Pancreas (tissue), 10 donors: ENCODE data around the gene SLC41A1. TPM values are rescaled to one million over a fixed set of nuclear protein-coding genes. Genes with fewer than 3 reads are reported as not detected.

Experiments used
- ATAC-seq, 4 donors: fragments of 200-7000 bp; cut with Tn5 transposase; one replicate each; pipeline versions ENCODE4 v1.8.0 to v1.9.1; 2020; ENCODE audit warnings: mild to moderate bottlenecking in 4 of 4, moderate library complexity in 4 of 4
- DNase-seq, 6 donors: peaks; one replicate each; pipeline ENCODE4 v3.0.0-alpha.2; 2020
- FAIRE-seq: peaks from 2 replicates; lab custom pipeline; 2012; peaks lifted over from hg19 to GRCh38; lab: Jason Lieb, UNC
- H3K27ac ChIP-seq, 4 donors: fragments of 200-600 bp; sonication (generic); 1 replicate in 3 of 4; 2 replicates in 1 of 4; pipeline versions ENCODE4 v1.5.0 to v1.8.0; 2020
- H3K27me3 ChIP-seq, 4 donors: fragments of 200-600 bp; one replicate each; pipeline ENCODE4 v1.8.0; 2021
- H3K36me3 ChIP-seq, 3 donors: fragments of 200-600 bp; sonication (generic) in 1 of 3; one replicate each; pipeline versions ENCODE4 v1.5.0 to v1.8.0; 2020 to 2021
- H3K4me1 ChIP-seq, 3 donors: fragments of 200-600 bp; one replicate each; pipeline ENCODE4 v1.8.0; 2021
- H3K4me3 ChIP-seq, 4 donors: fragments of 200-600 bp; sonication (generic) in 2 of 4; one replicate each; pipeline versions ENCODE4 v1.5.0 to v1.8.0; 2020 to 2021
- H3K9me3 ChIP-seq, 4 donors: fragments of 200-600 bp; one replicate each; pipeline ENCODE4 v1.8.0; 2021
- CTCF ChIP-seq, 4 donors: fragments of 200-600 bp; sonication (generic) in 3 of 4; IDR thresholded peaks; one replicate each; pipeline versions ENCODE4 v1.5.0 to v1.8.0; 2021; ENCODE audit warnings: antibody characterized with exemption in 4 of 4
- WGBS, 2 donors: extraction: QIAGEN DNeasy Blood & Tissue Kit; methylation state at CpG; one replicate each; pipeline ENCODE4 v1.1.7; 2013; 5-methylcytosine and 5-hydroxymethylcytosine counted together
- intact Hi-C, 3 donors: fragments of 100-400 bp; cut with DNase I; formaldehyde crosslinking; loops; one replicate each; pipeline versions ENCODE4 v1.11.1 to v1.14.2; 2022
- polyA plus RNA-seq, 2 donors: library from polyadenylated mRNA; stranded (reverse); fragments of 200-250 nt; gene quantifications; one replicate each; pipeline ENCODE4 v1.2.3, GENCODE V29; 2013
- total RNA-seq, 6 donors: library from RNA; stranded (reverse); fragmentation: NEBNext Ultra II Directional in 4 of 6; extraction: Animal tissue kit (Norgen Biotek cat#: 25700) in 4 of 6; gene quantifications; one replicate each; pipeline versions ENCODE4 v1.2.1 to v1.2.4, GENCODE V29; 2021 to 2023
- donor health status: healthy with polysubstance abuse.
- donor health status: DM: no; HTN: no; CAD: no; lungs with moderate emphysema.
- donor health status: DM: no; HTN: no; CAD: no.
- donor health status: control.
- donor health status: control.
- donor health status: Bipolar disorder and iron deficiency.
- donor health status: DM: yes; HTN: yes; CAD: no.
- donor health status: DM: no; HTN: no; CAD: no.
- donor health status: DM: no; HTN: no; CAD: no.
- donor health status: DM: yes; HTN: yes; CAD: no.

The SLC41A1 gene
- total and polyA plus RNA-seq, 8 donors: 20.7 to 57.7 (median 36.8) TPM

GRCh38 chr1:205811660-205812059 is 1.3 kb downstream of the SLC41A1 start:
- ATAC-seq (peak; percentile 32 to 64 (median 54)), DNase-seq (peak in 4 of 6 donors; percentile 46 to 81 (median 70)), FAIRE-seq (no peak)
- intact Hi-C loops: no loop called here
- Histone ChIP-seq H3K4me3 (peak overlapping the region; percentile 85 to 93 (median 86)), H3K27me3 (no peaks in the 10 kb centered on the region), H3K9me3 (no peaks in the 10 kb centered on the region), H3K4me1 (peaks cover 2 to 32% (median 17%) of the 10 kb centered on the region in 3 donors), H3K36me3 (no peaks in the 10 kb centered on the region), H3K27ac (peak overlapping the region; percentile 71 to 92 (median 88))
- TF ChIP-seq CTCF (IDR thresholded peaks at IDR 0.05): no peak
- 7 to 14% methylated on average over 5 of the region's 5 CpGs for WGBS, 2 donors

DNA sequence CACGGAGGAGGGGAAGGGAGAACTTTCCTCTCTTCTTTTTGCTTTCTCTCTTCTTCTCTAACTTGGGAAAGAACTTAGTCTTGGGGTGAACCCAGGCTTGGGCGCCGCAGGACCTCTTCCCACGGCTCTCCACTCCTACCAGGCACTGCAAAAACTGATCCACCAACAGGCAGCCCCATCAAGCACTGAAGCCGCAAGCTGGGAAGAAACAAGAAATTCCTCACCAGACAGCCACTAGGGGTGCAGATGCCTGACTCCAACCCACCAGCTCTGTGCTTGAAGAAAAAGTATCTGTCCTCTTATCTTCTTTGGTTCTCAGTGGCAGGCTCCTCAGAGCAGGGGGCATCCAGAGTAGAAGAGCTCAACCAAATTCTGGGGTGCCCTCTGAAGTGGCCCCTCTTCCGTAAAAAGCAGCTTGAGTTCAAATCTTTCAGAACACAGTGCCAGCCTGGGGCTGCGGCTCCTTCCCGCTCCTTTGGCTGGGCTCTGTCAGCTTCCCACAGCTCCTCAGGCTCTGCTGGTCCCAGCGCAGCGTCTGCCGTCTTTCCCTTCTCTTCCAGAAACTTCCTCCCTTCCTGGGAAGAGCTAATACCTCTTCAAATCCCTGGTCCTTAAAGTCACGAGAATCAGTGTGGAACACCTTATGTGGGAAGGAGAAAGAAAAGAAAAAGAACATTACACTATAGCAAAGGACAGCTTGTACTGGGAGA is 2.4 kb downstream of the SLC41A1 start:
- Histone ChIP-seq H3K27ac (peak overlapping the region in 2 of 4 donors; percentile 91 to 92), H3K36me3 (no peaks in the 10 kb centered on the region), H3K27me3 (no peaks in the 10 kb centered on the region), H3K4me1 (peaks cover 4 to 36% (median 24%) of the 10 kb centered on the region in 3 donors), H3K9me3 (no peaks in the 10 kb centered on the region), H3K4me3 (peak overlapping the region in 3 of 4 donors; percentile 2 to 87 (median 85))
- no peak for TF ChIP-seq CTCF (IDR thresholded peaks at IDR 0.05)
- WGBS, 2 donors: 43 to 44% methylated on average over 12 of the region's 12 CpGs
- intact Hi-C loops: no loop called here
- DNase-seq: no peak
- peak in 1 of 4 donors; percentile 6 for ATAC-seq
- no peak for FAIRE-seq

DNA sequence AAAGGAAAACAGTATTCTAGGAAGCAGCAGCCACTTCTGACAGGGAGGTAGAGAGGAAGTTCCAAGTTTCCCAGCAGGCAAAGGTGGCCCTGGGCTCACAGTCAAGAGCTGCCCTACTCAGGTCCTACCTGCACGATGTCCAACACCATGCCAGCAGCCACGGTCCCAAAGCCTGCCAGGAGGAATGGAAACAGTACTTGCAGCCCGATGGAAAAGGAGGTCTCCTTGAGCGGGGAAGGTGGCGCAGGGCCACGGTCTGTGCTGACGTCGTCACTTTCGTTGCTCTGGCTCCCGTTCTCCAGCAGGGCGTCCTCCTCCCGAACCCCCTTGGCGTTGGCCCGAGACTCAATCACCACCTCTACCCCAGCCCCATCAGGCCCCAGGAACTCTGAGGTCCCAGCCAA is 3.1 kb downstream of the SLC41A1 start:
- no peak for TF ChIP-seq CTCF (IDR thresholded peaks at IDR 0.05)
- peak overlapping the region in 2 of 4 donors; percentile 91 to 92 for H3K27ac ChIP-seq
- peak overlapping the region in 3 of 4 donors; percentile 2 to 87 (median 85) for H3K4me3 ChIP-seq
- H3K27me3 ChIP-seq: no peaks in the 10 kb centered on the region
- peak in 3 of 6 donors; percentile 32 to 50 (median 46) for DNase-seq
- H3K4me1 ChIP-seq: peaks cover 4 to 42% (median 29%) of the 10 kb centered on the region in 3 donors
- H3K36me3 ChIP-seq: no peaks in the 10 kb centered on the region
- no peak for FAIRE-seq
- 52 to 57% methylated on average over 14 of the region's 14 CpGs for WGBS, 2 donors
- no peaks in the 10 kb centered on the region for H3K9me3 ChIP-seq
- ATAC-seq: peak in 1 of 4 donors; percentile 6
- intact Hi-C loops: no loop called here

DNA sequence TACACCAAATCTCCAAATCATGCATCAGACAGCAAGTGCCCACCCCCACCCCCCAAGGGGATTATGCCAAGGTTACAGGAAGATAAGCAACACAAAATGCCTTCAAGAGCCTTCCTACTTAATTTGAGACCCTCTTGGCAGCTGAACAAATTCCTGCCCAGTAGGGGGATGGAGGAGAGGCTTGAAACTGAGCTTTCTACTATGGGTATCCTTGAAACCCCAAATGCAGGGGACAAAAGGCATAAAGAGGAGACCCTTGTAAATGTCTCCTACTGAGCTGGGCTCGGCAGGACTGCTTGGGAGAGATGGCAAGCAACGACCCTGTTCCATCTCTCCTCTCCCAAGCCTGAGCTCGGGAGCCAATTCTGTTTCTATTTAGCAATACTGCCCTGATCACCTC is 3.5 kb downstream of the SLC41A1 start:
- no peak for TF ChIP-seq CTCF (IDR thresholded peaks at IDR 0.05)
- Histone ChIP-seq H3K4me1 (peaks cover 4 to 43% (median 29%) of the 10 kb centered on the region in 3 donors), H3K4me3 (peak overlapping the region in 3 of 4 donors; percentile 2 to 87 (median 85)), H3K27me3 (no peaks in the 10 kb centered on the region), H3K27ac (no peak overlapping the region), H3K9me3 (no peaks in the 10 kb centered on the region), H3K36me3 (no peaks in the 10 kb centered on the region)
- intact Hi-C loops: no loop called here
- ATAC-seq (no peak), FAIRE-seq (no peak), DNase-seq (no peak)
- 32 to 40% methylated on average over 3 of the region's 3 CpGs for WGBS, 2 donors
